HCT116 (cell line): Measurements from ENCODE around the gene HIVEP1. TPM values are rescaled to one million over a fixed set of nuclear protein-coding genes. Genes with fewer than 3 reads are reported as not detected.

ENCODE experiments used
- ATAC-seq: fragments of 200-7000 bp; cut with Tn5 transposase; 2 replicates; pipeline ENCODE4 v1.9.1; 2020; ENCODE audit warnings: mild to moderate bottlenecking, moderate library complexity
- BruUV-seq: library from RNA; stranded (reverse); fragments of 400-500 nt; replicated peaks from 2 replicates; lab custom pipeline; 2021; lab: Mats Ljungman, UMichigan
- CTCF ChIA-PET: fragments of 300-600 bp; sonication (Branson Sonifier 250); formaldehyde crosslinking; loops from one replicate; lab custom pipeline; 2021; ENCODE audit warnings: antibody characterized with exemption; lab: Charles Lee
- POLR2A ChIA-PET: fragments of 300-600, 350-600 bp; sonication (Branson Sonifier 250); formaldehyde crosslinking; loops from one replicate; lab custom pipeline; 2021; ENCODE audit warnings: antibody characterized with exemption; lab: Charles Lee
- RAD21 ChIA-PET, 2 experiments: fragments of 300-600 bp; sonication (Branson Sonifier 250); formaldehyde crosslinking; loops; one replicate each; lab custom pipeline; 2023; ENCODE audit warnings: low total read pairs in 2 of 2; ENCODE audit not compliant: uncharacterized antibody in 2 of 2, unreplicated experiment in 2 of 2, low non-redundant PET in 1 of 2; lab: Charles Lee
- DNase-seq: peaks from one replicate; pipeline ENCODE4 v3.0.0-alpha.2; 2010; ENCODE audit warnings: low read depth, low spot score
- H2AFZ ChIP-seq: fragments of 200-600 bp; shearing (Covaris generic), sonication (generic); 2 replicates; pipeline ENCODE4 v1.6.1; 2017; ENCODE audit warnings: low read depth, mixed run types, mixed read lengths, antibody characterized with exemption, low read length; ENCODE audit not compliant: poor library complexity, severe bottlenecking
- H3K27ac ChIP-seq: 2 replicates; pipeline ENCODE4 v1.5.1; 2012; ENCODE audit warnings: low read depth, low read length
- H3K27me3 ChIP-seq: fragments of 200-600 bp; sonication (generic); 2 replicates; pipeline ENCODE4 v1.6.1; 2016; ENCODE audit warnings: mixed run types, low read length, mixed read lengths; ENCODE audit not compliant: insufficient read depth
- H3K36me3 ChIP-seq, 2 experiments: fragments of 200-500 bp in 1 of 2; fragments of 200-600 bp in 1 of 2; sonication (Bioruptor generic) in 1 of 2; sonication (generic) in 1 of 2; 2 replicates each; pipeline versions ENCODE4 v1.5.1 to v1.6.1; 2014 to 2016; ENCODE audit warnings: low read length in 2 of 2, inconsistent platforms in 1 of 2, mixed read lengths in 1 of 2, mixed run types in 1 of 2; ENCODE audit not compliant: insufficient read depth in 2 of 2, control insufficient read depth in 1 of 2
- H3K4me1 ChIP-seq, 2 experiments: fragments of 200-600 bp in 1 of 2; sonication (generic) in 1 of 2; 2 replicates each; pipeline versions ENCODE4 v1.5.1 to v1.6.1; 2012 to 2017; ENCODE audit warnings: low read length in 2 of 2, inconsistent platforms in 1 of 2, mild to moderate bottlenecking in 1 of 2, mixed read lengths in 1 of 2, mixed run types in 1 of 2, moderate library complexity in 1 of 2; ENCODE audit not compliant: insufficient read depth in 2 of 2, control insufficient read depth in 1 of 2
- H3K4me2 ChIP-seq: fragments of 200-600 bp; sonication (generic); 2 replicates; pipeline ENCODE4 v1.6.1; 2017; ENCODE audit warnings: mixed run types, low read length, mixed read lengths
- H3K4me3 ChIP-seq, 2 experiments: fragments of 200-600 bp in 1 of 2; sonication (generic) in 1 of 2; replicated peaks in 1 of 2; 2 replicates each; pipeline ENCODE4 v1.5.1; 2011 to 2016; ENCODE audit warnings: low read length in 2 of 2, control low read depth in 1 of 2, low read depth in 1 of 2, mild to moderate bottlenecking in 1 of 2, mixed read lengths in 1 of 2, mixed run types in 1 of 2
- H3K79me2 ChIP-seq: fragments of 200-600 bp; sonication (generic); 2 replicates; pipeline ENCODE4 v1.6.1; 2017; ENCODE audit warnings: mild to moderate bottlenecking, mixed run types, low read length, moderate library complexity, mixed read lengths; ENCODE audit not compliant: insufficient read depth
- H3K9ac ChIP-seq: fragments of 200-600 bp; sonication (generic); 2 replicates; pipeline ENCODE4 v1.6.1; 2016; ENCODE audit warnings: low read length, mixed read lengths
- H3K9me2 ChIP-seq: fragments of 200-600 bp; sonication (generic), shearing (Covaris generic); 2 replicates; pipeline ENCODE4 v1.6.1; 2017; ENCODE audit warnings: mixed run types, mild to moderate bottlenecking, moderate library complexity; ENCODE audit not compliant: insufficient read depth
- H3K9me3 ChIP-seq, 2 experiments: fragments of 200-500 bp in 1 of 2; fragments of 200-600 bp in 1 of 2; sonication (Bioruptor generic) in 1 of 2; sonication (generic) in 1 of 2; 2 replicates each; pipeline ENCODE4 v1.6.1; 2014 to 2017; ENCODE audit warnings: low read length in 2 of 2, mixed read lengths in 2 of 2, inconsistent platforms in 1 of 2, low read depth in 1 of 2, mild to moderate bottlenecking in 1 of 2, mixed run types in 1 of 2, moderate library complexity in 1 of 2; ENCODE audit not compliant: control insufficient read depth in 1 of 2, insufficient read depth in 1 of 2
- H4K20me1 ChIP-seq: fragments of 200-600 bp; sonication (generic), shearing (Covaris generic); 2 replicates; pipeline ENCODE4 v1.6.1; 2017; ENCODE audit warnings: mixed run types, mild to moderate bottlenecking, moderate library complexity; ENCODE audit not compliant: insufficient read depth
- CEBPB ChIP-seq: IDR thresholded peaks from 2 replicates; pipeline ENCODE4 v1.6.1; 2012; ENCODE audit warnings: low read depth
- EZH2 ChIP-seq: fragments of 200-600 bp; sonication (generic); IDR thresholded peaks from 2 replicates; pipeline ENCODE4 v1.6.1; 2017; ENCODE audit warnings: antibody characterized with exemption, mixed run types
- EZH2phosphoT487 ChIP-seq: fragments of 200-600 bp; IDR thresholded peaks from 2 replicates; pipeline ENCODE4 v1.6.1; 2018; ENCODE audit warnings: antibody characterized with exemption, borderline replicate concordance
- FOSL1 ChIP-seq: IDR thresholded peaks from 2 replicates; pipeline ENCODE4 v1.6.1; 2012; ENCODE audit warnings: low read depth
- SIN3A ChIP-seq: IDR thresholded peaks from 2 replicates; pipeline ENCODE4 v1.6.1; 2012; ENCODE audit warnings: low read depth
- SP1 ChIP-seq: IDR thresholded peaks from 2 replicates; pipeline ENCODE4 v1.6.1; 2012; ENCODE audit warnings: low read depth
- TCF7L2 ChIP-seq: IDR thresholded peaks from 2 replicates; pipeline ENCODE4 v1.7.0; 2011; ENCODE audit warnings: borderline replicate concordance, inconsistent platforms; ENCODE audit not compliant: insufficient read depth, insufficient read length; ENCODE audit errors: extremely low read depth
- intact Hi-C: fragments of 100-400 bp; cut with micrococcal nuclease; formaldehyde crosslinking; loops from 2 replicates; pipeline ENCODE4 v1.10.0; 2022
- total RNA-seq: library from RNA; stranded (reverse); gene quantifications from one replicate; pipeline ENCODE4 v1.2.1, GENCODE V29; 2021; ENCODE audit not compliant: unreplicated experiment
- TF ChIP-seq, protein P1 (sequence below): IDR thresholded peaks from 2 replicates; pipeline ENCODE4 v1.6.1; 2012
- TF ChIP-seq, protein P2 (sequence below): IDR thresholded peaks from 2 replicates; pipeline ENCODE4 v1.6.1; 2011; ENCODE audit warnings: mild to moderate bottlenecking, low read length, moderate library complexity; ENCODE audit not compliant: insufficient replicate concordance; ENCODE audit errors: extremely low read depth
- TF ChIP-seq, protein P3 (sequence below): IDR thresholded peaks from 2 replicates; pipeline ENCODE4 v1.6.1; 2012; ENCODE audit warnings: low read depth
- TF ChIP-seq, protein P4 (sequence below): IDR thresholded peaks from 2 replicates; pipeline ENCODE4 v1.6.1; 2012

The HIVEP1 gene
- total RNA-seq, 1 experiment from 2014 or later: 11.2 TPM

DNA sequence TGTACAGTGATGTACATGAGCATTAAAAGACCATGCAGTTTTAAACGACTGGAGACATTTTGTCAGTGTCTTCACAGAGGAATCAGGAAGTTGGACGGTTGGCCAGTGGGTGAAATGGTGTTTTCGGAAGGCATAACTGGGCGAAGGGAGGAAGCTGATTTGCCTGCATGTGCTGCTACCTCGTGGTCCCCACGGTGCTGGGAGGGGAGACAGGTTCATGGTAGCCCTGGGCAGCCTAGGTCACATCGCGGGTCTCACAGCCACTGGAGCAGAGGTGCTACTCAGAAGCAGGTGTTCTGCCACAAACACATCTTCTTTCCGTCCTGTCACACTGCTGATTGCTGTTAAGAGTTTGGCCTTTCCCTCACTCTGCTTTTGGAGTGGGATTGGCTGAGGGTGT, 35.2 kb downstream of the HIVEP1 start:
- Histone ChIP-seq H3K4me3 (no peak overlapping the region), H3K9me2 (no peaks in the 10 kb centered on the region), H3K9me3 (no peaks in the 10 kb centered on the region), H3K4me2 (no peak overlapping the region), H4K20me1 (0 out of 2 replicates have a peak, but pooled peaks cover 3% of the 10 kb centered on the region), H3K36me3 (no peaks in the 10 kb centered on the region), H3K27ac (no peak overlapping the region), H3K27me3 (no peaks in the 10 kb centered on the region), H3K4me1 (no peaks in the 10 kb centered on the region), H2AFZ (no peak overlapping the region), H3K9ac (no peak overlapping the region), H3K79me2 (no peaks in the 10 kb centered on the region)
- RAD21 ChIA-PET: no interaction called here
- TF ChIP-seq, protein P1, sequence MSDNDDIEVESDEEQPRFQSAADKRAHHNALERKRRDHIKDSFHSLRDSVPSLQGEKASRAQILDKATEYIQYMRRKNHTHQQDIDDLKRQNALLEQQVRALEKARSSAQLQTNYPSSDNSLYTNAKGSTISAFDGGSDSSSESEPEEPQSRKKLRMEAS: no peak
- TF ChIP-seq FOSL1: no peak
- no peak for TF ChIP-seq TCF7L2
- TF ChIP-seq, protein P2, sequence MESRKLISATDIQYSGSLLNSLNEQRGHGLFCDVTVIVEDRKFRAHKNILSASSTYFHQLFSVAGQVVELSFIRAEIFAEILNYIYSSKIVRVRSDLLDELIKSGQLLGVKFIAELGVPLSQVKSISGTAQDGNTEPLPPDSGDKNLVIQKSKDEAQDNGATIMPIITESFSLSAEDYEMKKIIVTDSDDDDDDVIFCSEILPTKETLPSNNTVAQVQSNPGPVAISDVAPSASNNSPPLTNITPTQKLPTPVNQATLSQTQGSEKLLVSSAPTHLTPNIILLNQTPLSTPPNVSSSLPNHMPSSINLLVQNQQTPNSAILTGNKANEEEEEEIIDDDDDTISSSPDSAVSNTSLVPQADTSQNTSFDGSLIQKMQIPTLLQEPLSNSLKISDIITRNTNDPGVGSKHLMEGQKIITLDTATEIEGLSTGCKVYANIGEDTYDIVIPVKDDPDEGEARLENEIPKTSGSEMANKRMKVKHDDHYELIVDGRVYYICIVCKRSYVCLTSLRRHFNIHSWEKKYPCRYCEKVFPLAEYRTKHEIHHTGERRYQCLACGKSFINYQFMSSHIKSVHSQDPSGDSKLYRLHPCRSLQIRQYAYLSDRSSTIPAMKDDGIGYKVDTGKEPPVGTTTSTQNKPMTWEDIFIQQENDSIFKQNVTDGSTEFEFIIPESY: no peak
- no peak for TF ChIP-seq EZH2phosphoT487
- TF ChIP-seq CEBPB: no peak
- TF ChIP-seq, protein P3, sequence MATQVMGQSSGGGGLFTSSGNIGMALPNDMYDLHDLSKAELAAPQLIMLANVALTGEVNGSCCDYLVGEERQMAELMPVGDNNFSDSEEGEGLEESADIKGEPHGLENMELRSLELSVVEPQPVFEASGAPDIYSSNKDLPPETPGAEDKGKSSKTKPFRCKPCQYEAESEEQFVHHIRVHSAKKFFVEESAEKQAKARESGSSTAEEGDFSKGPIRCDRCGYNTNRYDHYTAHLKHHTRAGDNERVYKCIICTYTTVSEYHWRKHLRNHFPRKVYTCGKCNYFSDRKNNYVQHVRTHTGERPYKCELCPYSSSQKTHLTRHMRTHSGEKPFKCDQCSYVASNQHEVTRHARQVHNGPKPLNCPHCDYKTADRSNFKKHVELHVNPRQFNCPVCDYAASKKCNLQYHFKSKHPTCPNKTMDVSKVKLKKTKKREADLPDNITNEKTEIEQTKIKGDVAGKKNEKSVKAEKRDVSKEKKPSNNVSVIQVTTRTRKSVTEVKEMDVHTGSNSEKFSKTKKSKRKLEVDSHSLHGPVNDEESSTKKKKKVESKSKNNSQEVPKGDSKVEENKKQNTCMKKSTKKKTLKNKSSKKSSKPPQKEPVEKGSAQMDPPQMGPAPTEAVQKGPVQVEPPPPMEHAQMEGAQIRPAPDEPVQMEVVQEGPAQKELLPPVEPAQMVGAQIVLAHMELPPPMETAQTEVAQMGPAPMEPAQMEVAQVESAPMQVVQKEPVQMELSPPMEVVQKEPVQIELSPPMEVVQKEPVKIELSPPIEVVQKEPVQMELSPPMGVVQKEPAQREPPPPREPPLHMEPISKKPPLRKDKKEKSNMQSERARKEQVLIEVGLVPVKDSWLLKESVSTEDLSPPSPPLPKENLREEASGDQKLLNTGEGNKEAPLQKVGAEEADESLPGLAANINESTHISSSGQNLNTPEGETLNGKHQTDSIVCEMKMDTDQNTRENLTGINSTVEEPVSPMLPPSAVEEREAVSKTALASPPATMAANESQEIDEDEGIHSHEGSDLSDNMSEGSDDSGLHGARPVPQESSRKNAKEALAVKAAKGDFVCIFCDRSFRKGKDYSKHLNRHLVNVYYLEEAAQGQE: no peak
- TF ChIP-seq EZH2: no peak
- TF ChIP-seq, protein P4, sequence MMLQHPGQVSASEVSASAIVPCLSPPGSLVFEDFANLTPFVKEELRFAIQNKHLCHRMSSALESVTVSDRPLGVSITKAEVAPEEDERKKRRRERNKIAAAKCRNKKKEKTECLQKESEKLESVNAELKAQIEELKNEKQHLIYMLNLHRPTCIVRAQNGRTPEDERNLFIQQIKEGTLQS: no peak
- no peak for TF ChIP-seq SIN3A
- TF ChIP-seq SP1: no peak
- BruUV-seq: no TSS peak
- ATAC-seq (no peak), DNase-seq (no peak)
- intact Hi-C loops: no loop called here
- CTCF ChIA-PET: no interaction called here
- POLR2A ChIA-PET: no interaction called here
